GM19239 (cell line): ENCODE data around the gene TOM1L2.

Experiments used
- DNase-seq: peaks from one replicate; pipeline ENCODE4 v3.0.0; 2011; ENCODE audit warnings: low spot score; ENCODE audit not compliant: insufficient read length
- FAIRE-seq: peaks from 2 replicates; lab custom pipeline; 2011; peaks lifted over from hg19 to GRCh38; lab: Jason Lieb, UNC

Gene TOM1L2

GRCh38 chr17:17798573-17799255, 173.5 kb downstream of the TOM1L2 start:
- FAIRE-seq: no peak
- no peak for DNase-seq

- no peak for DNase-seq
- no peak for FAIRE-seq
These were observed 174.1 kb downstream of the TOM1L2 start for GRCh38 chr17:17798010-17798556.

- DNase-seq (no peak), FAIRE-seq (no peak)
These were observed 174.9 kb downstream of the TOM1L2 start for GRCh38 chr17:17797119-17797809.

- FAIRE-seq (no peak), DNase-seq (no peak)
These were observed 175.5 kb downstream of the TOM1L2 start for GRCh38 chr17:17796787-17797061.

GRCh38 chr17:17795946-17796786, 176.0 kb downstream of the TOM1L2 start:
- DNase-seq (no peak), FAIRE-seq (no peak)

GRCh38 chr17:17795296-17795695, 176.9 kb downstream of the TOM1L2 start:
- DNase-seq: no peak
- FAIRE-seq: no peak

- FAIRE-seq: no peak
- DNase-seq: no peak
These were observed 177.8 kb downstream of the TOM1L2 start for GRCh38 chr17:17794382-17794781.
